ENCODE results near the gene SLC39A3. TPM values are rescaled to one million over a fixed set of nuclear protein-coding genes. Genes with fewer than 3 reads are reported as not detected.

The SLC39A3 gene
- total and polyA plus RNA-seq, 3 experiments from 2014 or later: 35.4 to 51.3 (median 44.1) TPM

DNA sequence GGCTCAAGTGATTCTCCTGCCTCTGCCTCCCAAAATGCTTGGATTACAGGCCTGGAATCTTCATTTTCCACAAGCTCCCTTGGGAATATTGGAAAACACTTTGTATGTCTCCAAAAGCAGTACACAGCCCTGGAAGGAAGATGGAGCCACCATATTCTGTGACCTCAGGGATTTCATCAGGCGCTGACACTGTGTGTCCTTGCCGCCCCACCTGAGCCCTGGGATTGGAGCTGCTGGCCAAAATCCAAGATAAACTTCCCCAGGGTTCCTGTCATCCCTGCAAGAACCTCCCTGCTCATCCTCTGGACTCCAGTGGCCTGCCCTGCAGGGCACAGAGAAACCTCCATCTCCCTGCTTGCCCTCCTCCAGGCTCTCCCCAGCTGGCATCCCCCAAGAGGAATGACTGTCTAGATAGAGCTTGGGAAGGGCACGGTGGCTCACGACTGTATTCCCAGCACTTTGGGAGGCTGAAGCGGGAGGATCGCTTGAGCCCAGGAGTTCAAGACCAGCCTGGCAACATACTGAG, 36.1 kb downstream of the SLC39A3 start:
- peaks cover 0 to 2% of the 10 kb centered on the region in 2 donors for H3K27me3 Mint-ChIP-seq
- H3K36me3 Mint-ChIP-seq: no peaks in the 10 kb centered on the region
- Histone ChIP-seq H3K9me3 (ENCODE audit: low read length) (no peaks in the 10 kb centered on the region), H3K4me3 (ENCODE audit: low read length) (no peak overlapping the region), H3K27me3 (ENCODE audit: insufficient read depth, low read length, poor library complexity, severe bottlenecking) (no peaks in the 10 kb centered on the region), H3K27ac (ENCODE audit: low read depth, low read length) (no peak overlapping the region), H3K4me1 (ENCODE audit: insufficient read depth, low read length) (peaks cover 15% of the 10 kb centered on the region), H3K36me3 (ENCODE audit: insufficient read depth, low read length) (no peaks in the 10 kb centered on the region)
- peak overlapping the region in 3 of 7 donors; percentile 15 to 61 (median 16) for H3K4me3 Mint-ChIP-seq
- DNase-seq: no peak
- H3K9me3 Mint-ChIP-seq: no peaks in the 10 kb centered on the region
- peaks cover 17 to 34% (median 33%) of the 10 kb centered on the region in 3 donors for H3K4me1 Mint-ChIP-seq
- POLR2A ChIA-PET: interaction anchor here (0.5 to 0.6 kb wide), 2 partner anchors 228 to 559 kb away, joined by 3 to 5 read pairs; partner anchors contain the start of gene GADD45B
- CTCF ChIA-PET: no interaction called here
- no peak overlapping the region for H3K27ac Mint-ChIP-seq

DNA sequence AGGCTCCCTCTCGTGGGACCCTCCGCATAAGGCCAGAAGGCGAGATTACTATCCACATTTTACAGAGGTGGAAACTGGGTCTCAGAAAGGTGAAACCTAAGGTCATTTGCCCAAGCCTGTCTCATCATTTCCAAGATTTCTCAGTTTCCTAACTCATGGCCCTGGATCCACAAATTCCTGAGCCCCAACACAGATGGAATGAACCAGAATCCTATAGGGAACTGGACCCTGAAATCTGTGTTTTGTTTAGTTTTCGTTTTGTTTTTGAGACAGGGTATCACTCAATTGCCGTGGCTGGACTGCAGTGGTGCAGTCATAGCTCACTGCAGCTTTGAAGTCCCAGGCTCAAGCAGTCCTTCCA, 36.8 kb downstream of the SLC39A3 start:
- Histone ChIP-seq H3K27me3 (ENCODE audit: insufficient read depth, low read length, poor library complexity, severe bottlenecking) (no peaks in the 10 kb centered on the region), H3K4me1 (ENCODE audit: insufficient read depth, low read length) (peaks cover 15% of the 10 kb centered on the region), H3K9me3 (ENCODE audit: low read length) (no peaks in the 10 kb centered on the region), H3K36me3 (ENCODE audit: insufficient read depth, low read length) (no peaks in the 10 kb centered on the region), H3K27ac (ENCODE audit: low read depth, low read length) (no peak overlapping the region), H3K4me3 (ENCODE audit: low read length) (peak overlapping the region; percentile 43)
- H3K4me3 Mint-ChIP-seq: peak overlapping the region; percentile 35 to 86 (median 74)
- H3K36me3 Mint-ChIP-seq: no peaks in the 10 kb centered on the region
- peak overlapping the region in 4 of 8 donors; percentile 43 to 80 (median 69) for H3K27ac Mint-ChIP-seq
- peaks cover 20 to 38% (median 37%) of the 10 kb centered on the region in 3 donors for H3K4me1 Mint-ChIP-seq
- ChIA-PET CTCF (no interaction called here), POLR2A (interaction anchor here (0.5 kb wide), 1 partner anchor 57 kb away, joined by 5 read pairs; no protein-coding TSS in a partner anchor)
- no peaks in the 10 kb centered on the region for H3K9me3 Mint-ChIP-seq
- no peak for DNase-seq
- H3K27me3 Mint-ChIP-seq: peaks cover 0 to 2% of the 10 kb centered on the region in 2 donors

DNA sequence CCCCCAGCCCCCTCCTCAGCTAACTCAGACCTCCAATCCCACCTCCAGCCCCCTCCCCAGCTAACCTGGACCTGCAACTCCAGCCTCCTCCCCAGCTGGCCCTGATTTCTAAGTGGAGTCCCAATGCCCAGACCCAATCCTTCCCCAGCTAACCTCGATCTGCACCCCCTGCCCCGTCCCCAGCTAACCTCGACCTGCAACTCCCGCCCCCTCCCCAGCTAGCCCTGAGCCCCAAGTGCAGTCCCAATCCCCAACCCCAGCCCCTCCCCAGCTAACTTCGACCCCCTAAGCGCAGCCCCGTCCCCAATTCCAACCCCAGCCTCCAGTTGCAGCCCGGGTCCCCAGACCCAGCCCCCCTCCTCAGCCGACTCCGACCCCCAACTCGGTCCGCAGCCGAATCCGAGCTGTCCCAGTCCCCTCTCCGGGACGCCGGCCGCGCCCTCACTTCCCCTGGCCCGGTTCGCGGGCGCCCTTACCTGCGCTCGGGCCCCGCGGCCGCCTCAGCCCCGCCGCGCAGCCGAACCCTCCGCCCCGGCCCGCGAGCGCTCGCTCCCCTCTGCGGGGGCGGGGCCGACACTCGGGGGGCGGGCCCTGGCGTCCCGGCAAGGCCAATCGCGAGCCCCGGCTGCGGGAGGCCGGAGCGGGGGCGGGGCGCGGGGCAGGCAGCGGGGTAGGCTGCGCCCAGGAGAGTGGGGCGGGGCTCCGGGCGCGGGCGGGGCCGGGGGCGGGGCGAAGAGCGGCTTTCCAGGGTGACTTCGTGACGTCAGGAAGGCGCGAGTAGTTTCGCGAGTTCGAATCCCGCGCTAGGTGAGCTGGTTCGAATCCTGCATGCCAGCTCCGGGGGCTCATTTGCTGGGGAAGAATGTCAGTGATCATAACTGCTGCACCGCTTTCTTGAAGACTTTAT, 37.4 kb downstream of the SLC39A3 start, which contains the start of gene GNG7:
Gene GNG7, minus strand, starts transcription at position 525 of the 907 bp plus-strand sequence. CDS start 182,006 bp downstream, outside the sequence.
- peak within 1 kb of the TSS; percentile 43 for H3K4me3 ChIP-seq (ENCODE audit: low read length)
- no peaks in the 10 kb centered on the region for H3K9me3 ChIP-seq (ENCODE audit: low read length)
- H3K9me3 Mint-ChIP-seq: no peaks in the 10 kb centered on the region
- H3K36me3 ChIP-seq (ENCODE audit: insufficient read depth, low read length): no peaks in the 10 kb centered on the region
- DNase-seq: peak; percentile 90 to 95 (median 92)
- peaks cover 20 to 38% (median 37%) of the 10 kb centered on the region in 3 donors for H3K4me1 Mint-ChIP-seq
- H3K36me3 Mint-ChIP-seq: no peaks in the 10 kb centered on the region
- POLR2A ChIA-PET: interaction anchor here (0.5 kb wide), 1 partner anchor 58 kb away, joined by 5 read pairs; no protein-coding TSS in a partner anchor
- peaks cover 15% of the 10 kb centered on the region for H3K4me1 ChIP-seq (ENCODE audit: insufficient read depth, low read length)
- no peaks in the 10 kb centered on the region for H3K27me3 ChIP-seq (ENCODE audit: insufficient read depth, low read length, poor library complexity, severe bottlenecking)
- peak within 1 kb of the TSS in 6 of 8 donors; percentile 43 to 82 (median 69) for H3K27ac Mint-ChIP-seq
- CTCF ChIA-PET: interaction anchor here (0.7 kb wide), 1 partner anchor 385 kb away, joined by 3 read pairs; no protein-coding TSS in a partner anchor
- H3K4me3 Mint-ChIP-seq: peak within 1 kb of the TSS; percentile 35 to 86 (median 76)
- no peak within 1 kb of the TSS for H3K27ac ChIP-seq (ENCODE audit: low read depth, low read length)
- peaks cover 0 to 2% of the 10 kb centered on the region in 2 donors for H3K27me3 Mint-ChIP-seq

DNA sequence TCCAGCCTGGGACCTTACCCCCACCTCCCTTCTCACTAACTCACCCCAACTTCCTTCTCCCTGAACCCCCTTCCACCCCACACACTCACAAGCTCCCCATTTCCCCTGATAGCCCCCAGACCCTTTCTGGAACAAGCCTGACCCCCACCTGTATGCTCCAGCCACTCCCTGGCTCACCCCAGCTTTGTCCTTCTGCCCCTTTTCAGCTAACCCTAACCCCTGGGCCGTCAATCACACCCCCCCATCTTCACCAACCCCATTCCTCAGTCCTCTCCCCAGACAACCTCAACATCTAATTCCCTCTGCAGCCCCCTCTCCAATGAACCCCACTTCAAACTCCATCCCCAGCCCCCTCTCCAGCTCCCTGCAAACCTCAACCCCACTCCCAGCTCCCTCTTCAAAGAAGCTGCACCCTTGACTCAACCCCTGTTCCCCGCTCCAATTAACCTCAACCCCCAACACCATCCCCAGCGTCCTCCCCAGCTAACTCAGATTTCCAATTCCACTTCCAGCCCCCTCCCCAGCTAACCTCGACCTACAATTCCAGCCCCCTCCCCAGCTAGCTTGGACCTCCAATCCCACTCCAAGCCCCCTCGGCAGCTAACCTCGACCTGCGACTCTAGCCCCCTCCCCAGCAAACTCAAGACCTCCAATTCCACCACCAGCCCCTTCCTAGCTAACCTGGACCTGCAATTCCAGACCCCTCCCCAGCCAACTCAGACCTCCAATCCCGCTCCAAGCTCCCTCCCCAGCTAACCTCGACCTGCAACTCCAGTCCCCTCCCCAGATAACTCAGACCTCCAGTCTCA, 38.3 kb downstream of the SLC39A3 start:
- ChIA-PET POLR2A (interaction anchor here (0.5 kb wide), 1 partner anchor 79 kb away, joined by 3 read pairs; no protein-coding TSS in a partner anchor), CTCF (interaction anchor here (0.7 kb wide), 2 partner anchors 64 to 384 kb away, joined by 3 read pairs; no protein-coding TSS in a partner anchor)
- Mint-ChIP-seq H3K4me3 (peak overlapping the region; percentile 3 to 81 (median 66)), H3K9me3 (no peaks in the 10 kb centered on the region), H3K27me3 (peaks cover 0 to 2% of the 10 kb centered on the region in 2 donors), H3K36me3 (no peaks in the 10 kb centered on the region), H3K4me1 (peaks cover 20 to 38% (median 37%) of the 10 kb centered on the region in 3 donors), H3K27ac (peak overlapping the region in 5 of 8 donors; percentile 29 to 82 (median 69))
- H3K9me3 ChIP-seq (ENCODE audit: low read length): no peaks in the 10 kb centered on the region
- no peaks in the 10 kb centered on the region for H3K36me3 ChIP-seq (ENCODE audit: insufficient read depth, low read length)
- H3K4me3 ChIP-seq (ENCODE audit: low read length): no peak overlapping the region
- H3K27me3 ChIP-seq (ENCODE audit: insufficient read depth, low read length, poor library complexity, severe bottlenecking): no peaks in the 10 kb centered on the region
- no peak for DNase-seq
- H3K27ac ChIP-seq (ENCODE audit: low read depth, low read length): no peak overlapping the region
- peaks cover 15% of the 10 kb centered on the region for H3K4me1 ChIP-seq (ENCODE audit: insufficient read depth, low read length)

DNA sequence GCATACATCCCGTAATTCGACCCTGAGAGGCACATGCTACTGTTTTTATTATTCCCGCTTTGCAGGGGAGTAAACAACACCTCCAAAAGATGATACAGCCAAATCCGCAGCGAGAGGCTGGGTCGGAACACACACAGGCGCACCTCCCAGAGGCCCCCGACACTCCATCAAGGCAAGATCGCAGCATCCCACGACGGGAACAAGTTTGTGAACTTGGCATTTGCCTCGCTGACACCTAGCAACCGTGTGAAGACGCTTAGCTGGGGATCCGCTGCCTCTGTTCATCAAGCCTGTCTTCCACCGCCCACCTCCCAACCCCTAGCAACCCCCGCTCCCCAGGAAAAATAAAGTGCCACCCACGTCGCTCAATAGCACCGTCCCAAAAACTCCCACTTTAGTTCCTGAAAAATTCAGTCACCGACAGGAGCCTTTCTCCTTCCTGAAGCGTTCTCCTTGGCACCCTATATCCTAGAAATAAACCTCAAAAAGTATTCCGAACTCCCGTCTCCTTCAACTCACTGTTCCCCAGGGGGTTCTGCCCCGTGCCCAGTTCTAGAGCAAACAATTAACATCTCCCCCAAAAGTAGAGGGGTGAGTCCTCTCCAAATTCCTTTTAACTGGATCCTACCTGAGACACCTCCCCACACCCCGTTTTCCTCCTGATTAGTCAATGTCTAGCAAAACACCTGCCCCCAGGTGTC, 39.0 kb downstream of the SLC39A3 start:
- Mint-ChIP-seq H3K9me3 (no peaks in the 10 kb centered on the region), H3K4me1 (peaks cover 20 to 38% (median 37%) of the 10 kb centered on the region in 3 donors), H3K4me3 (peak overlapping the region in 4 of 7 donors; percentile 3 to 76 (median 38)), H3K36me3 (no peaks in the 10 kb centered on the region), H3K27me3 (peaks cover 0 to 2% of the 10 kb centered on the region in 2 donors), H3K27ac (peak overlapping the region in 5 of 8 donors; percentile 16 to 81 (median 69))
- POLR2A ChIA-PET: interaction anchor here (0.5 kb wide), 1 partner anchor 78 kb away, joined by 3 read pairs; no protein-coding TSS in a partner anchor
- Histone ChIP-seq H3K27ac (ENCODE audit: low read depth, low read length) (no peak overlapping the region), H3K4me3 (ENCODE audit: low read length) (no peak overlapping the region), H3K4me1 (ENCODE audit: insufficient read depth, low read length) (peaks cover 15% of the 10 kb centered on the region), H3K9me3 (ENCODE audit: low read length) (no peaks in the 10 kb centered on the region), H3K36me3 (ENCODE audit: insufficient read depth, low read length) (no peaks in the 10 kb centered on the region), H3K27me3 (ENCODE audit: insufficient read depth, low read length, poor library complexity, severe bottlenecking) (no peaks in the 10 kb centered on the region)
- CTCF ChIA-PET: interaction anchor here (0.7 kb wide), 1 partner anchor 64 kb away, joined by 3 read pairs; no protein-coding TSS in a partner anchor
- DNase-seq: peak in 1 of 5 donors; percentile 37

DNA sequence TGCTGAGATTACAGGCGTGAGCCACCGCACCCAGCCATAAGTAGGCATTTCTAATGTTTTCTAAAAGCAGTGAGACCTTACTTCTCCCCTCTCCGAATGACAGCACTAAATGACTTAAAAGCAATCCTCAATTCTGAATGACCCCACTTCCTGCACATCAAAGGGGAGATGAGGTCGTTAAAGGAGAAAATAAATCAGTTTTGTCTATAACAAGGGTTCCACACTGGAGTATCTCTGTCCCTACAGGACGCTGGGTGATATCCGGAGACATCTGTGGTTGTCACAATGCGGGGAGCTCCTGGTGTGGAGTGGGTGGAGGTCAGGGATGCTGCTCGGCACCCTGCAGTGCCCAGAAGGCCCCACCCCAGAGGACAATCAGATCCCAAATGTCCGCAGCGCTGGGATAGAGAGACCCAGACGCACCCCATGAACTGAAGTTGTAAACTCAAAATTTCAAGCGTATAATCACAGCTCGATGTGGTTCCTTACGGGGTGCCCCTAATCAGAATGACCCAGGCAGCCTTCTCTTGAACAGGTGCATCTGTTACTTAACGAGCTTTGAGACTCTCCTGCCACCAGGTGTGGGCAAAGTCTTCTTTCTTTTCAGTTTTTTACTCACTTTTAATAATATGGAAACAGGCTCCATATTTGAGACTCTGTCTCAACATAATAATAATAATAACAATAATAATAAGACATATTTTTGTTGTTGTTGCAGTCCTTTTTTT, 40.2 kb downstream of the SLC39A3 start:
- Mint-ChIP-seq H3K4me3 (no peak overlapping the region), H3K27me3 (peaks cover 0 to 2% of the 10 kb centered on the region in 2 donors), H3K9me3 (no peaks in the 10 kb centered on the region), H3K36me3 (no peaks in the 10 kb centered on the region), H3K4me1 (peaks cover 20 to 38% (median 37%) of the 10 kb centered on the region in 3 donors), H3K27ac (peak overlapping the region in 5 of 8 donors; percentile 26 to 74 (median 51))
- DNase-seq: peak in 1 of 5 donors; percentile 28
- H3K9me3 ChIP-seq (ENCODE audit: low read length): no peaks in the 10 kb centered on the region
- no peak overlapping the region for H3K27ac ChIP-seq (ENCODE audit: low read depth, low read length)
- POLR2A ChIA-PET: interaction anchor here (0.6 kb wide), 1 partner anchor 197 kb away, joined by 4 read pairs; no protein-coding TSS in a partner anchor
- H3K36me3 ChIP-seq (ENCODE audit: insufficient read depth, low read length): no peaks in the 10 kb centered on the region
- CTCF ChIA-PET: no interaction called here
- H3K4me1 ChIP-seq (ENCODE audit: insufficient read depth, low read length): peaks cover 15% of the 10 kb centered on the region
- no peak overlapping the region for H3K4me3 ChIP-seq (ENCODE audit: low read length)
- H3K27me3 ChIP-seq (ENCODE audit: insufficient read depth, low read length, poor library complexity, severe bottlenecking): no peaks in the 10 kb centered on the region

All from CD8-positive, alpha-beta memory T cell (primary cell).